Smooth muscle cell (in vitro differentiated cells): ENCODE measurements around the gene POLE. TPM values are rescaled to one million over a fixed set of nuclear protein-coding genes. Genes with fewer than 3 reads are reported as not detected.

ENCODE experiments used
- DNase-seq: peaks from one replicate; lab custom pipeline; 2025; ENCODE audit not compliant: unreplicated experiment; lab: John Stamatoyannopoulos, UW
- H2AFZ ChIP-seq: fragments of 200-600 bp; sonication (generic); 2 replicates; pipeline ENCODE4 v1.6.0; 2016; ENCODE audit warnings: antibody characterized with exemption, low read depth, mild to moderate bottlenecking
- H3F3A ChIP-seq: fragments of 200-600 bp; sonication (generic); 2 replicates; pipeline ENCODE4 v1.6.0; 2017; ENCODE audit warnings: antibody characterized with exemption, low read depth
- H3K27ac ChIP-seq: fragments of 200-600 bp; sonication (generic); 2 replicates; pipeline ENCODE4 v1.5.1; 2016; ENCODE audit warnings: low read depth, mild to moderate bottlenecking
- H3K27me3 ChIP-seq: fragments of 200-600 bp; sonication (generic); 2 replicates; pipeline ENCODE4 v1.6.1; 2016; ENCODE audit warnings: low read depth, mild to moderate bottlenecking
- H3K36me3 ChIP-seq: fragments of 200-600 bp; sonication (generic); 2 replicates; pipeline ENCODE4 v1.5.1; 2016; ENCODE audit warnings: low read depth
- H3K4me1 ChIP-seq: fragments of 200-600 bp; sonication (generic); 2 replicates; pipeline ENCODE4 v1.5.1; 2016; ENCODE audit warnings: low read depth
- H3K4me2 ChIP-seq: fragments of 200-600 bp; sonication (generic); 2 replicates; pipeline ENCODE4 v1.6.0; 2016; ENCODE audit warnings: mild to moderate bottlenecking
- H3K4me3 ChIP-seq: fragments of 200-600 bp; sonication (generic); 2 replicates; pipeline ENCODE4 v1.5.1; 2016; ENCODE audit warnings: mild to moderate bottlenecking
- H3K79me2 ChIP-seq: fragments of 200-600 bp; sonication (generic); 2 replicates; pipeline ENCODE4 v1.6.0; 2016; ENCODE audit warnings: low read depth, mild to moderate bottlenecking
- H3K9ac ChIP-seq: fragments of 200-600 bp; sonication (generic); 2 replicates; pipeline ENCODE4 v1.6.0; 2016; ENCODE audit warnings: low read depth
- H3K9me3 ChIP-seq: fragments of 200-600 bp; sonication (generic); replicated peaks from 2 replicates; pipeline ENCODE4 v1.5.1; 2016; ENCODE audit warnings: low read depth
- H4K20me1 ChIP-seq: fragments of 200-600 bp; sonication (generic); 2 replicates; pipeline ENCODE4 v1.6.0; 2016; ENCODE audit warnings: low read depth
- WGBS: methylation state at CpG from one replicate; pipeline ENCODE4 v1.1.7; 2016; ENCODE audit warnings: low lambda C conversion rate; 5-methylcytosine and 5-hydroxymethylcytosine counted together
- polyA plus RNA-seq: library from polyadenylated mRNA; unstranded; fragments of >200 nt; fragmentation: Nextera tagmentation; extraction: Ambion mirVana; gene quantifications from 2 replicates; pipeline ENCODE4 v1.2.1, GENCODE V29; 2016
- total RNA-seq: library from RNA; depleted of rRNA; stranded (reverse); fragments of >200 nt; gene quantifications from 2 replicates; pipeline ENCODE4 v1.2.3, GENCODE V29; 2014
- TF ChIP-seq, protein P1 (sequence below): fragments of 200-600 bp; sonication (generic); IDR thresholded peaks from 2 replicates; pipeline ENCODE4 v1.5.1; 2017; ENCODE audit warnings: borderline replicate concordance, mild to moderate bottlenecking, antibody characterized with exemption; ENCODE audit not compliant: insufficient read depth, poor library complexity, severe bottlenecking

The POLE gene
- total and polyA plus RNA-seq, 2 experiments from 2014 or later: 8.5 to 11.5 TPM

- H3K79me2 ChIP-seq: no peaks in the 10 kb centered on the region
- no peaks in the 10 kb centered on the region for H3K4me1 ChIP-seq
- no peak overlapping the region for H2AFZ ChIP-seq
- no peaks in the 10 kb centered on the region for H3K27me3 ChIP-seq
- H3K9me3 ChIP-seq: no peaks in the 10 kb centered on the region
- H3K4me3 ChIP-seq: no peak overlapping the region
- no peaks in the 10 kb centered on the region for H3F3A ChIP-seq
- TF ChIP-seq, protein P1, sequence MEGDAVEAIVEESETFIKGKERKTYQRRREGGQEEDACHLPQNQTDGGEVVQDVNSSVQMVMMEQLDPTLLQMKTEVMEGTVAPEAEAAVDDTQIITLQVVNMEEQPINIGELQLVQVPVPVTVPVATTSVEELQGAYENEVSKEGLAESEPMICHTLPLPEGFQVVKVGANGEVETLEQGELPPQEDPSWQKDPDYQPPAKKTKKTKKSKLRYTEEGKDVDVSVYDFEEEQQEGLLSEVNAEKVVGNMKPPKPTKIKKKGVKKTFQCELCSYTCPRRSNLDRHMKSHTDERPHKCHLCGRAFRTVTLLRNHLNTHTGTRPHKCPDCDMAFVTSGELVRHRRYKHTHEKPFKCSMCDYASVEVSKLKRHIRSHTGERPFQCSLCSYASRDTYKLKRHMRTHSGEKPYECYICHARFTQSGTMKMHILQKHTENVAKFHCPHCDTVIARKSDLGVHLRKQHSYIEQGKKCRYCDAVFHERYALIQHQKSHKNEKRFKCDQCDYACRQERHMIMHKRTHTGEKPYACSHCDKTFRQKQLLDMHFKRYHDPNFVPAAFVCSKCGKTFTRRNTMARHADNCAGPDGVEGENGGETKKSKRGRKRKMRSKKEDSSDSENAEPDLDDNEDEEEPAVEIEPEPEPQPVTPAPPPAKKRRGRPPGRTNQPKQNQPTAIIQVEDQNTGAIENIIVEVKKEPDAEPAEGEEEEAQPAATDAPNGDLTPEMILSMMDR: no peak
- H3K36me3 ChIP-seq: peaks cover 3% of the 10 kb centered on the region
- H3K27ac ChIP-seq: no peak overlapping the region
- DNase-seq: no peak
- H3K9ac ChIP-seq: no peak overlapping the region
- H3K4me2 ChIP-seq: no peak overlapping the region
- no peaks in the 10 kb centered on the region for H4K20me1 ChIP-seq
- WGBS: 95% methylated on average over 29 of the region's 29 CpGs
These were observed 51.8 kb downstream of the POLE start for GRCh38 chr12:132635076-132635955.

- no peaks in the 10 kb centered on the region for H3K79me2 ChIP-seq
- H3K4me2 ChIP-seq: no peak overlapping the region
- no peak for DNase-seq
- TF ChIP-seq, protein P1: no peak
- no peak overlapping the region for H3K27ac ChIP-seq
- H3F3A ChIP-seq: no peaks in the 10 kb centered on the region
- H3K4me1 ChIP-seq: no peaks in the 10 kb centered on the region
- no peaks in the 10 kb centered on the region for H3K9me3 ChIP-seq
- no peak overlapping the region for H2AFZ ChIP-seq
- no peak overlapping the region for H3K9ac ChIP-seq
- H3K27me3 ChIP-seq: no peaks in the 10 kb centered on the region
- 97% methylated on average over 21 of the region's 21 CpGs for WGBS
- H3K4me3 ChIP-seq: no peak overlapping the region
- H4K20me1 ChIP-seq: no peaks in the 10 kb centered on the region
- H3K36me3 ChIP-seq: peaks cover 3% of the 10 kb centered on the region
These were observed 52.6 kb downstream of the POLE start for GRCh38 chr12:132634411-132634990.

DNA sequence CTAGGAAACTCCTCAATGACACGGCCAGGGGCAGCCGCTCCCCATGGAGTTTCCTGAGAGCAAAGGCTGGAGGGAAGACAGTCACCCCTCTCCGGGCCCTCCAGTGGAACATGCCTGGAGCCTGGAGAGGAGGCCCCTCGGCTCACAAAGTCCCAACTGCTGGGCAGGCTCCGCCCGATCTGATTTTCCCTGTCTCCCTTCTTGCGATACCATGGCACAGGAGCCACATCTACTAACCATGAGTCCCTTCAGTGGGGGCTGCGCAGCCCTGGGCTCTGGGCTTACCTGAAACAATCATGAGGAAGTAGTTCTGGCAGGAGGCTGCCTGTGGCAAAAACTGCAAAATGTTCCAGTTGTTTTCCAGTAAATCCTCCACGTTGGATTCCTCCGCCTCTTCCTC lies 53.2 kb downstream of the POLE start:
- DNase-seq: no peak
- H3K4me3 ChIP-seq: no peak overlapping the region
- H3K4me1 ChIP-seq: no peaks in the 10 kb centered on the region
- no peaks in the 10 kb centered on the region for H3K27me3 ChIP-seq
- H3K36me3 ChIP-seq: peaks cover 3% of the 10 kb centered on the region
- H3K9me3 ChIP-seq: no peaks in the 10 kb centered on the region
- H3K79me2 ChIP-seq: no peaks in the 10 kb centered on the region
- 96% methylated on average over 10 of the region's 10 CpGs for WGBS
- H3K27ac ChIP-seq: no peak overlapping the region
- no peaks in the 10 kb centered on the region for H4K20me1 ChIP-seq
- H3K9ac ChIP-seq: no peak overlapping the region
- no peak overlapping the region for H3K4me2 ChIP-seq
- H2AFZ ChIP-seq: no peak overlapping the region
- no peaks in the 10 kb centered on the region for H3F3A ChIP-seq
- TF ChIP-seq, protein P1: no peak
